ENCODE data around the gene PPAN. TPM values are rescaled to one million over a fixed set of nuclear protein-coding genes. Genes with fewer than 3 reads are reported as not detected.
A peak's percentile ranks its signal among the peaks of the same experiment; 100 is the strongest.

The PPAN gene
- polyA plus RNA-seq, 1 donor from 2014 or later, result 37.5 TPM

DNA sequence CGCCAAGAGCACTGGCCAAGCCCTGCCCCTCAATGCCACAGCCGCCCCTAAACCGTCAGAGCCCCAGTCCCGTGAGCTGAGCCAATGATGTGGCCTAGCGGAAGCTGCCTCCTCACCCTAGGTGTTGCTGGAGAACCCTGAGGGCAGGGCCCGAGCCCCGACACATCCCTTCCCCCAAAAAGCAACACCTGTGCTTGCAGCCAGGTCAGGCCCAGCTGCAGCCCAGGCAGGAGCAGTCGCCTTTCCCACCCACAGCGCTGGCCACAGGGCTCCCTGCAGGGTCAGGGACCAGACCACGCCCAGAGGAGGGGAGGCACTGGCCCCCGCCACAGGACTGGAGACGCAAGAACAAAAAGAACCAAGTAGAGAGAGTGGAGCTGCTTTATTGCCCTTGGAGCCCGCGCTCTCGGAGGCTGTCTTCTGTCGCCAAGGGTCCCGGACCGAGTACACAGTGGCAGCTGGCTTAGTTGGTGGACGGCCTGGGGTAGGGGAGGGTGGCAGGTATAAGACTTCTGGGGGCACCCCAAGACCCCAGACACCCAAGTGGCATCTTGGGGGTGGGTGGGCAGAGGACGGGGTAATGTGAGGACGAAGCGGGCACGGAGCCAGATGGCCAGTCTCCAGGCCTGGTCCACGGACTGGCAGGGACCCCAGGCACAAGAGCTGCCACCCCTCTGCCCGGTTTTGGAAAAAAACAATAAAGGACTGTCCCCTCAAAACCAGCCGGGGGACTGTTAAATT is 8.7 kb downstream of the PPAN start:
- H3K4me3 Mint-ChIP-seq, result peak overlapping the region in 2 of 4 donors; percentile 40 to 43
- H3K4me1 Mint-ChIP-seq, result peaks cover 17 to 27% (median 27%) of the 10 kb centered on the region in 3 donors
- peak overlapping the region in 1 of 3 donors; percentile 90 for H3K27ac Mint-ChIP-seq
- H3K36me3 Mint-ChIP-seq, result peaks cover 5% of the 10 kb centered on the region
- no peaks in the 10 kb centered on the region for H3K9me3 Mint-ChIP-seq
- peaks cover 2% of the 10 kb centered on the region for H3K27me3 Mint-ChIP-seq

DNA sequence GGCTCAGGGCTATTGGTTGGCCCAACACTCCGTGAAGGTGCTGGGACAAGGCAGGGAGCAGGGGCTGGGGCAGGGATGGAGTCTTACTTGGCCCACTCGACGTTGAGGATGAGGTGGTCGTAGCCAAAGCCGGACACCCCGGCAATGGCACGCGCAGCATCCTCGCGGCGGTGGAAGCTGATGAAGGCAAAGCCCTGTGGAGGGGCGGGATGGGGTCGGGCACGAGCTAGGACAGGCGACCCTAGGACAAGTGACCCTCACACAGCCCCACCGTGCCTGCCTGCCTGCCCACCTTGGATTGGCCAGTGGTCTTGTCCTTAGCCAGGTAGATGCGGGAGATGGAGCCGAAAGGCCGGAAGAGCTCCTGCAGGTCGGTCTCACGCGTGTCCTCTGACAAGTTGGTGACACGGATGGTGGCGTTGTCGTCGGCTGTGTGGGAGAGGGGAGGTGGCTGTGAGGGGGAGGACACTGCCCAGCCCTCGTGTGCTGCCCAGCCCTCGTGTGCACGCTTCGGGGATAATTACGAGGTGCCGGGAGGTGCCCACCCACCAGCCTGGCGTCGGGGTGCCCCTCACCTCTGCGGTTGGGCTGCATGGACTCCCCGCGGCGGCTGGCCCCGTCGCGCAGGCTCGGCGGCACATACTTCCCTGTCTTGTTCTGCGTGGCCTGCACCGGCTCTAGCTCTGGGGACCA is 9.4 kb downstream of the PPAN start:
- Mint-ChIP-seq H3K27me3 (peaks cover 2% of the 10 kb centered on the region), H3K9me3 (no peaks in the 10 kb centered on the region), H3K4me1 (peaks cover 20 to 27% (median 24%) of the 10 kb centered on the region in 3 donors), H3K36me3 (peaks cover 5% of the 10 kb centered on the region), H3K4me3 (peak overlapping the region in 1 of 4 donors; percentile 84), H3K27ac (peak overlapping the region in 1 of 3 donors; percentile 67)

DNA sequence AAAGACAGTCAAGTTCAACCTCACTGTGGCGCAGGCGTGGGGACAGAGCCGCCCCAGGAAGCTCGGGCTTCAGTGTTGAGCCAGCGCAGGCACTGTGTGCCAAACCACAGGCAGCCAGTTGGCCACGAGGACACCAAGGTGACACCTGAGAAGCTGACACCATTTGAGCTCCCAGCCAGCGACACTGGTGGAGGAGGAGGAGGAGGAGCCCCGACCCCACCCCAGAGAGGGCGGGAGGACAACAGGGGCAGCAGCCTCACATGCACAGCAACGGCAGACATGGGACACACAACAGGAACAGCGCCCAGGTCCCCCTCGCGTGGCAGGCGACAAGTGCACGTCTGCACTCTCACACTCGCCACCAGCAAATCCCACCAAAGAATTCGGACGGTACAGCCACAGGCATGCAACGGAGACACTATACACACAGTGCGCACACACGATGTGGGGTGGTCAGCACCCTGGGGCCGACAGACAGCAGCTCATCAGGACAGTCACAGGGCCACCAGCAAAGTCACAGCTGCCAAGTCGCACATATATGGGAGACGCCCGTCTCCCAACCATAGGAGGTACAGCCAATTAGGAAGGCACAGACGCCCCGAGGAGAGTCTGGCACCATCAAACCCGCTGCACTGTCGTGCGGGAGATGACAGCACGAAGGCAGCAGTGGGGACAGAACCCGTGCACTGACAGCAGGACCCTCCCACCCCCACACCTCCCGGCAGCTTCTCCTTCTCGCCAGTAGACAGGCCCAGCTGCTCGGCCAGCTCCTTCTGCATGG is 10.1 kb downstream of the PPAN start:
- Mint-ChIP-seq H3K9me3 (no peaks in the 10 kb centered on the region), H3K4me1 (peaks cover 17 to 22% (median 21%) of the 10 kb centered on the region in 3 donors)

DNA sequence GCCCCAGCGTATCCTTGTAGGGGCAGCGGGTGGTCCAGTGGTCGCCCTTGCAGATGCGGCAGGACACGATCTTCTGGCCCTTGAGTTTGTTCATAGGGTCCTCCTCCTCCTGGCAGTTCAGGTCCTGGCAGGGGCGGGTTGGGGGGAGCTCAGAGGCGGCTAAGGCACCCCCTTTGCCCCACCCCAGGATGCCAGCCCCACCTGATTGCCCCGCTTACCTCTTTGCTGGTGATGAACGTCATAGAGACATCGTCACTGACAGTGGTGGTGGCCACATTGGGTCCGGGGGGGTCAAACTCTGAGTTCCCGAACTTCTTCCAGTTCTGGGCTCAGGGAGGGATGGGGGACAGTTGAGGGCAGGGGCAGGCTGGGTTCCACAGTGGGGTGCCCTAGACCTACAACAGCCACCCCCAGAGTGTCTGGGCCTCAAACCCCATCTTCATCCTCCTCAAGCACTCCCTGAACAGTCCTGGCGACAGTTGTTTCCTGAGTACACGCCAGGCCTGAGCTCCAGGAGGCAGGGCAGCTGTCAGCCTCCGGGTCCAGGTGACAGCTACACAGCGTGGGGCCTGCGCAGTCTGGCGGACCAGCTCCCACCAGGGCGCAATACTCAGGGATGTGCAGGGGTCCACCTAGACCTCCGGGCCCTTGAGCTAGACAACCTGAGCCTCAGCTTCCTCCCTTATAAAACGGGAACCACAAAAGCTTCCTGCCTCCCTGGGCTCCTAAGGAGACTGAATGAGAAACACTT is 10.9 kb downstream of the PPAN start:
- Mint-ChIP-seq H3K27ac (peak overlapping the region in 1 of 3 donors; percentile 83), H3K4me1 (peaks cover 15 to 16% (median 16%) of the 10 kb centered on the region in 3 donors)

More for the DNA sequence above, 10.1 kb downstream of the PPAN start:
- Mint-ChIP-seq H3K27me3 (peaks cover 2% of the 10 kb centered on the region), H3K36me3 (peaks cover 5% of the 10 kb centered on the region), H3K4me3 (peak overlapping the region in 1 of 4 donors; percentile 84), H3K27ac (peak overlapping the region in 2 of 3 donors; percentile 67 to 87)

DNA sequence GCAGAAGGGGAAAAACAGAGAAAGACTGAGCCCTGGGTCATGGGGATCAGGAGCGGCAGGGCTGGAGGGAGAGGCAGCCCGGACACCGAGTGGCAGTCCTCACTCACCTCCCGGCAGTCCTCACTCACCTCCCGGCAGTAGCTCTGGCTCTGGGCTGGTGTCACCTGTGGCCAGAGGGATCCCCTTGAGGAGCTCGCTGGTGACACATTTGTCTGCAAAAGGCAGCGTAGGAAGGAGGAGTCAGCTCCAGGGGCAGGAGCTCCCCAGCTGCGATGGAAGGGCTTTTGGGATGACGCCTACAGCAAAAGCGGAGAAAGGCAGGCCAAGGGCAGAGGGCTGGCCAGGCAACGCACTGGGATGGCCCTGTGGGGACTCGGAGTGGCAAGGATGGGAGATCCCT is 12.8 kb downstream of the PPAN start:
- Mint-ChIP-seq H3K4me1 (peaks cover 7 to 14% (median 9%) of the 10 kb centered on the region in 3 donors), H3K9me3 (no peaks in the 10 kb centered on the region), H3K36me3 (peaks cover 5% of the 10 kb centered on the region), H3K27me3 (no peaks in the 10 kb centered on the region), H3K27ac (peak overlapping the region in 1 of 3 donors; percentile 23), H3K4me3 (peak overlapping the region; percentile 90 to 98 (median 94))

More for the DNA sequence above, 10.9 kb downstream of the PPAN start:
- H3K27me3 Mint-ChIP-seq, result peaks cover 2% of the 10 kb centered on the region
- H3K9me3 Mint-ChIP-seq, result no peaks in the 10 kb centered on the region
- peak overlapping the region in 3 of 4 donors; percentile 23 to 84 (median 41) for H3K4me3 Mint-ChIP-seq
- H3K36me3 Mint-ChIP-seq, result peaks cover 5% of the 10 kb centered on the region

DNA sequence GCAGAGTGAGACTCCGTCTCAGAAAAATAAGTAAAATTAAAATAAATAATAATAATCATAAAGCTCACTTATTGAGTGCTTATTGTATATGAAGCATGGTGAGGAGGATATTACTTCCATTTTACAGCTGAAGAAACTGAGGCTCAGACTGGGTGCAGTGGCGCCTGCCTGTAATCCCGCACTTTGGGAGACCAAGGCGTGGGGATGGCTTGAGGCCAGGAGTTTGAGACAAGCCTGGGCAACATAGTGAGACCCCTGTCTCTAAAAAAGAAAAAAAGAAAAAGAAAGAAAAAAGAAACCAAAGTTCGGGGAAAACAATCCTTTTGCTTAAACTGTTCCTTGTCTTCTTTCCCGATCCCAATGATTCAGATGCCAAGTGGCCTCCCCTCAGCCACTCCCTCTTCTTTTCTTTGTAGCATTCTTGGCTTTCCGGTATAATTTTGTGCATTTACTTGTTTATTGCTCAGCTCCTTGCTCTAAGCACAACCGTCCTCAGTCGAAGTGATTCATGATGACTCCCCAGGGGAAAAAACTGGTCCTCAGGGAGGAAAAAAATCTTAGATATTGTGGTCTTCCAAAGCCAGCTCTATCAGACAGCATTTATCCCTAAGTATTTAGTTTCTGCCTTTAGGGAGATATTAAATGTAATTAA is 14.5 kb downstream of the PPAN start:
- Mint-ChIP-seq H3K27me3 (no peaks in the 10 kb centered on the region), H3K4me3 (no peak overlapping the region), H3K4me1 (peaks cover 9 to 14% (median 9%) of the 10 kb centered on the region in 3 donors), H3K36me3 (peaks cover 5% of the 10 kb centered on the region), H3K27ac (no peak overlapping the region), H3K9me3 (no peaks in the 10 kb centered on the region)

DNA sequence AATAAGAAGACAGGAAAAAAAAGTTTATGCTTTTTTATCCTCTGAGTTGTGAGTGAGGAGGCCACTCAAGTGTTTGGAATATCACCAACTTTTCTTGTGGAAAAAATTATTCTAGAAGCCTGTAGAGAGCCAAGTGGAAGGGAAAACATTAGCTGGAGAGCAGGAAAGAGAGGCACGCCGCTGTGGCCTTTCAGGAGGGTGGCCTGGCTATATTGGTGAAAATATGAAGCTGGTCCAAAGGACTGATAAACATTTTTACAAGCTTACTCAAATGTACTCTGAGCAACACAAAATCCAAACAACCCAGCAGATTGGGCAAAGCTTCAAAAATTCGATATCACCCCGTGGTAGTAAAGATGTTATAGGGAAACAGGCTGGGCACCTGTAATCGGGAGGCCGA is 15.9 kb downstream of the PPAN start:
- Mint-ChIP-seq H3K27ac (peak overlapping the region in 1 of 3 donors; percentile 55), H3K9me3 (no peaks in the 10 kb centered on the region), H3K27me3 (no peaks in the 10 kb centered on the region), H3K36me3 (peaks cover 6% of the 10 kb centered on the region), H3K4me3 (peak overlapping the region in 1 of 4 donors; percentile 52), H3K4me1 (peaks cover 12 to 20% (median 13%) of the 10 kb centered on the region in 3 donors)

DNA sequence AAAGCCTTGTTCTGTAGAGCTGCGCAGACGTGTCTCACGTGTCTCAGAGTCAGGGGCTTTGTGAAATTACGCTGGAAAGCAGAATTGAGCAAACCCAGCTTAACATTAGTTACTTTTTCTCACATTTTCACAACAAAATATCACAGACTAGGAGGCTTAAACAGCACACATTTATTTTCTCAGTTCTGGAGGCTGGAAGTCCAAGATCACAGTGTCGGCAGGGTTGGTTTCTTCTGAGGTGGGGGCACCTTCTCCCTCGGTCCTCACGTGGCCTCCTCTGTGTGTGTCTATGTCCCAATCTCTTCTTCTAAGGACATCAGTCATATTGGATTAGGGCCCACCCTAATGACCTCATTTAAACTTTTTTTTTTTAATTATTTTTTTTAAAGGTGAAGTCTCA is 18.3 kb downstream of the PPAN start:
- peak overlapping the region in 1 of 4 donors; percentile 40 for H3K4me3 Mint-ChIP-seq
- H3K27me3 Mint-ChIP-seq, result no peaks in the 10 kb centered on the region
- H3K4me1 Mint-ChIP-seq, result peaks cover 9 to 20% (median 10%) of the 10 kb centered on the region in 3 donors
- peaks cover 2% of the 10 kb centered on the region for H3K36me3 Mint-ChIP-seq
- no peak overlapping the region for H3K27ac Mint-ChIP-seq
- H3K9me3 Mint-ChIP-seq, result no peaks in the 10 kb centered on the region

DNA sequence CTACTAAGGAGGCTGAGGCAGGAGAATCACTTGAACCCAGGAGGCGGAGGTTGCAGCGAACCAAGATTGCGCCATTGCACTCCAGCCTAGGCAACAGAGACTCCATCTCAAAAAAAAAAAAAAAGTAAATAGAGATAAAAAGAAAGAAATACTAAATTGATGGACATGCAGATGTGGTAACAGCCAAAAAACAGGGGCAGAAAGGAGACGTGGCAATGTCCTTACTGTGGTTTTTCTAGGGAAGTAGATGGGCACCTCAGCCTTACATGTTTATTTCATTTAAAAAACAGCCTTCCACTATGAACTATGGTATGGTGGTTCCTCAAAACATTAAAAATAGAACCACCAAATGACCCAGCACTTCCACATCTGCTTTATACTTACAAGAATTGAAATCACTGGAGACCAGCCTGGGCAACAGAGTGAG is 20.1 kb downstream of the PPAN start:
- H3K27ac Mint-ChIP-seq, result peak overlapping the region in 1 of 3 donors; percentile 12

DNA sequence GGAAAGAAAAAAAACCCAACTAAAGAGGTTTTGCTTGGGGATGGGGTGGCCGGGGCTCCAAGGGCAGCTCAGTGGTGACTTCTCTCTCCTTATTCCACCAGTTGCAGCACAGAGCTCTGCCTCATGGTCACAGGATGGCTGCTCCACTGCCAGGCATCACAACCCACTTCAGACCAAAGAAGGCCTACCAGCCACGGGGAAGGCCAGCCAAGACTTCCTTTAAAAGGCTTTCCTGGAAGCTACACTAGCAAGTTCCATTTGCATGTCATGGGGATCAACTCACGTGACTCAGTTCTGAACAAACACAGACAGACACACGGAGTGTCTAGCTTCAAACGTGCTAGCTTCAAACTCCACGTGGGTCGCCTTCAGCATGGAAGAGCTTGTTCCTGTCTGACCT is 26.7 kb downstream of the PPAN start:
- Mint-ChIP-seq H3K4me3 (no peak overlapping the region), H3K9me3 (no peaks in the 10 kb centered on the region), H3K4me1 (peaks cover 0 to 3% (median 0%) of the 10 kb centered on the region in 3 donors), H3K27ac (no peak overlapping the region), H3K27me3 (no peaks in the 10 kb centered on the region), H3K36me3 (peaks cover 2% of the 10 kb centered on the region)

More for the DNA sequence above, 20.1 kb downstream of the PPAN start:
- Mint-ChIP-seq H3K4me3 (peak overlapping the region in 2 of 4 donors; percentile 37 to 51), H3K27me3 (no peaks in the 10 kb centered on the region), H3K9me3 (no peaks in the 10 kb centered on the region), H3K36me3 (peaks cover 2% of the 10 kb centered on the region), H3K4me1 (peaks cover 5 to 14% (median 11%) of the 10 kb centered on the region in 3 donors)

DNA sequence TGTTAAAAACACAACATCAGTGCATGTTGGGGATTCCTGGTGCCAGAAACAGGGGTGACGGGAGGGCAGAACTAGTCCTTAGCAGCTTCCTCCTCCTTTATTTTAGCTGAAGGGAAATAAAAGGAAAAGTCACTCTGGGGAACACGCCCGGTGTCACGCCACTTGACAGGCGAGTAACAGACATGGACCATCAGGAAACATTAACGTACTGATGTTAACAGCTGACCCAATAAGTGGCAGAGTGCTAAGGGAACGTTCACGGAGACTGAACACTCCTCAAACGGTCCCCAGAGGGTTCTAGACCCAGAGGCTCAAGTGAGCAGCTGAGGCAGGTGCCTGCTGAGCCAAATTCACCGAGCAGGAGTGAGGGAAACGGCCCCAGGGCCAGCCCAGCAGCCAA is 27.4 kb downstream of the PPAN start:
- no peak overlapping the region for H3K27ac Mint-ChIP-seq
- no peak overlapping the region for H3K4me3 Mint-ChIP-seq
- peaks cover 2% of the 10 kb centered on the region for H3K36me3 Mint-ChIP-seq
- peaks cover 0 to 3% (median 0%) of the 10 kb centered on the region in 3 donors for H3K4me1 Mint-ChIP-seq
- no peaks in the 10 kb centered on the region for H3K27me3 Mint-ChIP-seq
- no peaks in the 10 kb centered on the region for H3K9me3 Mint-ChIP-seq

DNA sequence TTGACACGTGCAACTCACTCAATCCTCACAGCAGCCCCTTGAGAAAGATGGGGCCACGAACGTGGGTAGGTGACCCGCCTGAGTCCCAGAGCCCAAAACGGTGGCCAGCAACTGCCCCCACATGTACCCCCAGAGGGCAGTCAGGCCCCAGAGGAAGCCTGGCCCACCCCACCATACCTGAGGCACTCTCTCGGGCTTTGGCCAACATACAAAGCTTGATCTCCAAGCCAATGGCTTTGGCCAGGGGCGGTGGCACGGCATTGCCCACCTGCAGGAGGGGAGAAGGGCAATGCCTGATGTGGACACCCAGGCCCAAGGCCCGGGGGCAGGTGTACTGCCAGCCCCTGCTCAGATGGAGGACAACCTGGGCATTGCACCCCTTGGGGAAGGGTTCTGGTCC is 27.9 kb downstream of the PPAN start:
- H3K9me3 Mint-ChIP-seq, result no peaks in the 10 kb centered on the region
- no peak overlapping the region for H3K4me3 Mint-ChIP-seq
- no peak overlapping the region for H3K27ac Mint-ChIP-seq
- H3K36me3 Mint-ChIP-seq, result peaks cover 2% of the 10 kb centered on the region
- H3K27me3 Mint-ChIP-seq, result no peaks in the 10 kb centered on the region
- peaks cover 0 to 3% (median 0%) of the 10 kb centered on the region in 3 donors for H3K4me1 Mint-ChIP-seq

DNA sequence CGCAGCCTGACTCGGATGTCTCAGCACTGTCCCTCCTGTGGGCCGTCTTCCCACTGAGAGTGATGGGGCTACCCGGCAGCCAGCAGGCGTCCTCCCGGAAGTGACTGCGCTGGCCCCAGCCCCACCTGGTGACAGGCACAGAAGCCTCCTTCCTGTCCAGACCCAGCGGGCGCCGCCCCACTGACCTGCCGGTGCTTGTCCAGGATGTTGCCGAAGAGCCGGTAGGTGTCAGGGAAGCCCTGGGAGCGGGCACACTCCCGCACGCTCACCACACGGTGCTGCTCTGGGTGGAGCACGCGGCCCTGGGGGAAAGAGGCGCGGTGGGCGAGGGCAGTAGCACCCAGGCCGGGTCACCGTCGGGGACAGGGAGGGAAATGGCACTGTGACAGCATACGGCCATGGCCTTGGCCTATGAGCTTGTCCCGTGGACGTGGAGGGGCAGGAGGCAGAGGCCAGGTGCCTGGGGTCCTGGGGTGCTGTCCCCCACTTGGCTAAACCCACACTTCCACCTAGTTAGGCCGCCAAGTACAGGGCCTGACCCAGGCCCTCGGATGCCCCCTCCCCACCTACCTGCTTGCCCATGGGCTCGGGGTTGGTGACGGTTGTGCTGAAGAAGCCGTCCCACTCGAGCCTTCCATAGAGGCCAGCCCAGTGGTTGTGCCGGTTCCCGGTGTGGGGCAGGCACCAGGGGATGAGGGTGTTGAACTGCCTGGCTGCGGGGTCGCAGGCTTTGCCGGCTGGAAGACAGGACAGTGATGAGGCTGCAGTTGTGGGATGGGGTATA is 29.6 kb downstream of the PPAN start:
- peak overlapping the region in 1 of 4 donors; percentile 28 for H3K4me3 Mint-ChIP-seq
- no peaks in the 10 kb centered on the region for H3K9me3 Mint-ChIP-seq
- peaks cover 2% of the 10 kb centered on the region for H3K36me3 Mint-ChIP-seq
- H3K27me3 Mint-ChIP-seq, result no peaks in the 10 kb centered on the region
- no peaks in the 10 kb centered on the region for H3K4me1 Mint-ChIP-seq
- H3K27ac Mint-ChIP-seq, result no peak overlapping the region

Data from IgD-negative memory B cell (primary cell).